ENCODE results near the gene A2M. TPM values are rescaled to one million over a fixed set of nuclear protein-coding genes. Genes with fewer than 3 reads are reported as not detected.

A2M gene
- 346 TPM for total RNA-seq (ENCODE audit: unreplicated experiment)
- long read RNA-seq, full-length matches to known transcripts: 25 of 57 reads
- long read RNA-seq, partial matches to known transcripts: 22 of 57 reads
- long read RNA-seq, other reads (novel, unspliced or antisense): 10 of 57 reads

DNA sequence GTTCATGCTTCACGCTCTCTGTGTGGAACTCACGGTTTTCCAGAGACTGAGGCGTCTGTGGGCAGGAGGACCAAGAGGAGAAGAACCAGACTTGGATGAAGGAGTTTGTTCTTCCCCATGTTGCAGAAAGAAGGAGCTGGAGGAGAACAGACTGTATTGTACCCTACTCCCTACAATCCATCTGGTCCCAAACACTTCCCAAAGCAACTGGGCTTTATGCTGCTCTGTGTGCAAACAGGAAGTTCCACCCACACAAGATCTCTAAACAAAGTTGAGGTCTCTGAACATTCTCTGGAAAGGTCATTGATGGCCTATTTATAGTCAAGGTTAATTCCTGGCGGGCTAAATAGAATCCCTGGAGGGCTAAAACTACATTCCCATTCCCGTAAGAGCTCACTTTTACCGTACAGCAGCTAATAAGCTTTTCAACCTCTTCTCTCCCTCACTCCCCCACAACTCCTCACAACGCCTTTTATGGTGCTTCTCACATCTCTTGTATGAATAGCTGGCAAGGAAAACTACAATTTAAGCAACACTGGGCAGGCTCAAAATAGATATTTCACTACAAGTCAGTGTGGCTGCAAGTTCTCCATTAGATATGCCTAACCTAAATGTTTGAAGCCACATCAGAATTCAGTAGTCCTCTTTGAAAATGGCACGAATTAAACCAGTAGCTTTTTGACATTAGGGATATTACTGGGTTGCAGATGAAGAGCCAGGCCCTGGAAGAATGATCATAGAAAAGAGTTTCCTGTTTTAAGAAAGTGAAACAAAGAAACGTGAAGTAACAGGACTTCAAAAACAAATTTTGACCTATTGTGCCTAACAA is at the start of gene A2M:
A2M (minus strand) TSS at position 189 of the 829 bp plus-strand sequence; CDS start at position 119, 70 bp downstream.
- H3K4me1 Mint-ChIP-seq (ENCODE audit: low read depth, unreplicated experiment): peaks cover 50% of the 10 kb centered on the region
- peak within 1 kb of the TSS; percentile 79 for H3K4me3 Mint-ChIP-seq (ENCODE audit: unreplicated experiment)
- DNase-seq: no peak
- peaks cover 8% of the 10 kb centered on the region for H3K27me3 Mint-ChIP-seq (ENCODE audit: unreplicated experiment)
- no peaks in the 10 kb centered on the region for H3K36me3 Mint-ChIP-seq (ENCODE audit: unreplicated experiment)
- peaks cover 8% of the 10 kb centered on the region for H3K9me3 Mint-ChIP-seq (ENCODE audit: unreplicated experiment)
- H3K27ac Mint-ChIP-seq (ENCODE audit: unreplicated experiment): peak within 1 kb of the TSS; percentile 98
- TF ChIP-seq, protein P1, sequence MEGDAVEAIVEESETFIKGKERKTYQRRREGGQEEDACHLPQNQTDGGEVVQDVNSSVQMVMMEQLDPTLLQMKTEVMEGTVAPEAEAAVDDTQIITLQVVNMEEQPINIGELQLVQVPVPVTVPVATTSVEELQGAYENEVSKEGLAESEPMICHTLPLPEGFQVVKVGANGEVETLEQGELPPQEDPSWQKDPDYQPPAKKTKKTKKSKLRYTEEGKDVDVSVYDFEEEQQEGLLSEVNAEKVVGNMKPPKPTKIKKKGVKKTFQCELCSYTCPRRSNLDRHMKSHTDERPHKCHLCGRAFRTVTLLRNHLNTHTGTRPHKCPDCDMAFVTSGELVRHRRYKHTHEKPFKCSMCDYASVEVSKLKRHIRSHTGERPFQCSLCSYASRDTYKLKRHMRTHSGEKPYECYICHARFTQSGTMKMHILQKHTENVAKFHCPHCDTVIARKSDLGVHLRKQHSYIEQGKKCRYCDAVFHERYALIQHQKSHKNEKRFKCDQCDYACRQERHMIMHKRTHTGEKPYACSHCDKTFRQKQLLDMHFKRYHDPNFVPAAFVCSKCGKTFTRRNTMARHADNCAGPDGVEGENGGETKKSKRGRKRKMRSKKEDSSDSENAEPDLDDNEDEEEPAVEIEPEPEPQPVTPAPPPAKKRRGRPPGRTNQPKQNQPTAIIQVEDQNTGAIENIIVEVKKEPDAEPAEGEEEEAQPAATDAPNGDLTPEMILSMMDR (IDR thresholded peaks at IDR 0.05; ENCODE audit: partially characterized antibody, unreplicated experiment): no peak

DNA sequence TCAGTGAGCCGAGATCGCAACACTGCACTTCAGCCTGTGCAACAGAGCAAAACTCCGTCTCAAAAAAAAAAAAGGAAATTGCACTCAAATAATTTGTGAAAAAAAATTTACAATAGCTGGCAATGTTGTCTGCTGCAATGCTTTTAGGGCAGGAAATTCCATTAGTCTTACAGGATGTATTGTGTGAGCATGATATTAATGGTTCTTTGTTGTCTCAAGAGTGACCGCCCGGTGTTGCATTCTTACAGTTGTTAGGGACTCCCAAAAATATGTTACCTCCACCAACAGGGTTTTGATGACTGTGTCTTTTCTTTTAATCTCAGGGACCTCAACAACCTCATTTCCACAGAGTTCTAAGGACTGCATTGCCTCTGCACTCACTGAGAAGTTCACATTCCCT is 47.7 kb upstream of the A2M start:
- H3K27ac Mint-ChIP-seq (ENCODE audit: unreplicated experiment): no peak overlapping the region
- H3K36me3 Mint-ChIP-seq (ENCODE audit: unreplicated experiment): no peaks in the 10 kb centered on the region
- H3K9me3 Mint-ChIP-seq (ENCODE audit: unreplicated experiment): no peaks in the 10 kb centered on the region
- no peak for DNase-seq
- no peaks in the 10 kb centered on the region for H3K4me1 Mint-ChIP-seq (ENCODE audit: low read depth, unreplicated experiment)
- TF ChIP-seq, protein P1 (IDR thresholded peaks at IDR 0.05; ENCODE audit: partially characterized antibody, unreplicated experiment): no peak
- H3K27me3 Mint-ChIP-seq (ENCODE audit: unreplicated experiment): no peaks in the 10 kb centered on the region
- no peak overlapping the region for H3K4me3 Mint-ChIP-seq (ENCODE audit: unreplicated experiment)

- no peak for DNase-seq
- H3K9me3 Mint-ChIP-seq (ENCODE audit: unreplicated experiment): no peaks in the 10 kb centered on the region
- H3K4me1 Mint-ChIP-seq (ENCODE audit: low read depth, unreplicated experiment): no peaks in the 10 kb centered on the region
- no peak overlapping the region for H3K27ac Mint-ChIP-seq (ENCODE audit: unreplicated experiment)
- TF ChIP-seq, protein P1 (IDR thresholded peaks at IDR 0.05; ENCODE audit: partially characterized antibody, unreplicated experiment): no peak
- H3K4me3 Mint-ChIP-seq (ENCODE audit: unreplicated experiment): no peak overlapping the region
- H3K27me3 Mint-ChIP-seq (ENCODE audit: unreplicated experiment): no peaks in the 10 kb centered on the region
- H3K36me3 Mint-ChIP-seq (ENCODE audit: unreplicated experiment): no peaks in the 10 kb centered on the region
These were observed 40.4 kb upstream of the A2M start for GRCh38 chr12:9156119-9156518.

DNA sequence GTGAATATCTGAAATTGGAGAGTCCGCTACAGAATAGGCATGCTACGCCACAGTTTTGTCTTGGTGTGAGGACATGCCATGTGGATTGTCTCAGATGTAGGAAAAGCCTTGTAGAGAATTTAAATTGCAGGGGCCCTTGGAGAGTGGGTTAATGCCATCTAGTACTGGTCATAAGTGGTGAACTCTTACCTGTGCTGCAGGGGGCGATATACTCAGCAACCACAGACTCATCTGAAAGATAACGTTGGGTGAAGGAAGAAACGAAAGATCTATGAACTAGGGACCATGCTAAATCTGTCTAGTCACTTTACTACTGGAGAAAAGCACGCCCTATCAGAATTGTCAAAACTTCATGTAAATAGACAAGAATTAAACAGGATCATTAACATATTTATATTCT is 33.7 kb upstream of the A2M start:
- TF ChIP-seq, protein P1 (IDR thresholded peaks at IDR 0.05; ENCODE audit: partially characterized antibody, unreplicated experiment): no peak
- DNase-seq: no peak
- Mint-ChIP-seq H3K36me3 (ENCODE audit: unreplicated experiment) (peaks cover 8% of the 10 kb centered on the region), H3K27ac (ENCODE audit: unreplicated experiment) (peak overlapping the region; percentile 23), H3K4me1 (ENCODE audit: low read depth, unreplicated experiment) (no peaks in the 10 kb centered on the region), H3K4me3 (ENCODE audit: unreplicated experiment) (no peak overlapping the region), H3K9me3 (ENCODE audit: unreplicated experiment) (peaks cover 2% of the 10 kb centered on the region), H3K27me3 (ENCODE audit: unreplicated experiment) (peaks cover 3% of the 10 kb centered on the region)

DNA sequence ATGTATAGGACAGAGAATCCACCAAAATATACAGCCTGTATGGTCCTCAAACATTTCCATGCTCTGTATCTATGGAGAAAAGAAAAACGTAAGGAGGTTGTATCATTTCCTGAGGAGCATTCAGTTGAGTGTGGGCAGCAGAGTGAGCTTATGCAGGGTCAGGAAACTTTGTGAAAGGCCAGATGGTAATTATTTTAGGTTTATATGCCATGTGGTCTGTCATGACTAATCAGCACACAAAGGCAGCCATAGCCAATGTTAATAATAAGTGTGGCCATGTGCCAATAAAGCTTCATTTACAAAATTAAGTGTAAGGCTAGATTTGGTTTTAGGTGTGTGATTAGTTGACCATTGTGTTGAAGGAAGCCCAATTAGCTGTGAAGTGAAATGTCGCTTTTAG is 33.2 kb upstream of the A2M start:
- TF ChIP-seq, protein P1 (IDR thresholded peaks at IDR 0.05; ENCODE audit: partially characterized antibody, unreplicated experiment): no peak
- Mint-ChIP-seq H3K27me3 (ENCODE audit: unreplicated experiment) (peaks cover 3% of the 10 kb centered on the region), H3K4me3 (ENCODE audit: unreplicated experiment) (no peak overlapping the region), H3K4me1 (ENCODE audit: low read depth, unreplicated experiment) (no peaks in the 10 kb centered on the region), H3K9me3 (ENCODE audit: unreplicated experiment) (peaks cover 4% of the 10 kb centered on the region), H3K27ac (ENCODE audit: unreplicated experiment) (no peak overlapping the region), H3K36me3 (ENCODE audit: unreplicated experiment) (peaks cover 8% of the 10 kb centered on the region)
- no peak for DNase-seq

All from glutamatergic neuron (in vitro differentiated cells).